GM21423 (cell line): Measurements from ENCODE around the gene TBCD.

Experiments used
- ATAC-seq: cut with Tn5 transposase; IDR thresholded peaks from one replicate; pipeline ENCODE4 v1.9.1; 2021; ENCODE audit warnings: mild to moderate bottlenecking, moderate library complexity; ENCODE audit not compliant: unreplicated experiment

TBCD gene

GRCh38 chr17:82918508-82918907, 166.6 kb downstream of the TBCD start:
- no peak for ATAC-seq

GRCh38 chr17:82920150-82920549, 168.3 kb downstream of the TBCD start:
- no peak for ATAC-seq

GRCh38 chr17:82920715-82921114, 168.8 kb downstream of the TBCD start:
- ATAC-seq = no peak

GRCh38 chr17:82921426-82921825, 169.6 kb downstream of the TBCD start:
- ATAC-seq = no peak

GRCh38 chr17:82922646-82923045, 170.8 kb downstream of the TBCD start:
- no peak for ATAC-seq

- ATAC-seq = no peak
Observed at GRCh38 chr17:82923366-82924113, 171.7 kb downstream of the TBCD start.

- ATAC-seq = no peak
Observed at GRCh38 chr17:82924214-82924613, 172.3 kb downstream of the TBCD start.

GRCh38 chr17:82924812-82925211, 172.9 kb downstream of the TBCD start:
- no peak for ATAC-seq

GRCh38 chr17:82925336-82925735, 173.5 kb downstream of the TBCD start:
- no peak for ATAC-seq

- no peak for ATAC-seq
Observed at GRCh38 chr17:82926081-82926480, 174.2 kb downstream of the TBCD start.

- ATAC-seq = no peak
Observed at GRCh38 chr17:82926716-82927115, 174.9 kb downstream of the TBCD start.

GRCh38 chr17:82927311-82927660, 175.4 kb downstream of the TBCD start:
- ATAC-seq = no peak

GRCh38 chr17:82927661-82928601, 176.1 kb downstream of the TBCD start:
- no peak for ATAC-seq

- ATAC-seq = no peak
Observed at GRCh38 chr17:82929011-82929622, 177.3 kb downstream of the TBCD start.

GRCh38 chr17:82929676-82930042, 177.8 kb downstream of the TBCD start:
- ATAC-seq = no peak

GRCh38 chr17:82930043-82930923, 178.4 kb downstream of the TBCD start:
- no peak for ATAC-seq

- no peak for ATAC-seq
Observed at GRCh38 chr17:82930924-82931698, 179.2 kb downstream of the TBCD start.

- ATAC-seq = no peak
Observed at GRCh38 chr17:82931699-82932517, 180.0 kb downstream of the TBCD start.
